Spleen (tissue), 7 donors: ENCODE measurements around the gene NCAN.

Experiments
- POLR2A ChIP-seq, 3 donors: fragments of 450-650 bp; IDR thresholded peaks; one replicate each; pipeline ENCODE4 v1.5.1; 2017; ENCODE audit warnings: antibody characterized with exemption in 3 of 3, mild to moderate bottlenecking in 1 of 3
- POLR2AphosphoS5 ChIP-seq, 3 donors: sonication (generic); formaldehyde crosslinking; IDR thresholded peaks; one replicate each; pipeline ENCODE4 v1.5.1; 2017; ENCODE audit warnings: antibody characterized with exemption in 3 of 3
- TF ChIP-seq, protein P1 (sequence below), 11 experiments: fragments of 200-600 bp in 7 of 11; fragments of 450-650 bp in 4 of 11; sonication (generic) in 4 of 11; IDR thresholded peaks in 8 of 11; conservative IDR thresholded peaks in 3 of 11; 1 replicate in 7 of 11; 2 replicates in 4 of 11; pipeline versions ENCODE4 v1.4.0 to v1.8.0; 2016 to 2021; ENCODE audit warnings: antibody characterized with exemption in 11 of 11, inconsistent platforms in 4 of 11, mild to moderate bottlenecking in 1 of 11
- donor health status: DM: no; HTN: no; CAD: no; lungs with moderate emphysema.
- donor health status: DM: no; HTN: no; CAD: no.
- donor health status: DM: no; HTN: no; CAD: no.

- TF ChIP-seq, protein P1, sequence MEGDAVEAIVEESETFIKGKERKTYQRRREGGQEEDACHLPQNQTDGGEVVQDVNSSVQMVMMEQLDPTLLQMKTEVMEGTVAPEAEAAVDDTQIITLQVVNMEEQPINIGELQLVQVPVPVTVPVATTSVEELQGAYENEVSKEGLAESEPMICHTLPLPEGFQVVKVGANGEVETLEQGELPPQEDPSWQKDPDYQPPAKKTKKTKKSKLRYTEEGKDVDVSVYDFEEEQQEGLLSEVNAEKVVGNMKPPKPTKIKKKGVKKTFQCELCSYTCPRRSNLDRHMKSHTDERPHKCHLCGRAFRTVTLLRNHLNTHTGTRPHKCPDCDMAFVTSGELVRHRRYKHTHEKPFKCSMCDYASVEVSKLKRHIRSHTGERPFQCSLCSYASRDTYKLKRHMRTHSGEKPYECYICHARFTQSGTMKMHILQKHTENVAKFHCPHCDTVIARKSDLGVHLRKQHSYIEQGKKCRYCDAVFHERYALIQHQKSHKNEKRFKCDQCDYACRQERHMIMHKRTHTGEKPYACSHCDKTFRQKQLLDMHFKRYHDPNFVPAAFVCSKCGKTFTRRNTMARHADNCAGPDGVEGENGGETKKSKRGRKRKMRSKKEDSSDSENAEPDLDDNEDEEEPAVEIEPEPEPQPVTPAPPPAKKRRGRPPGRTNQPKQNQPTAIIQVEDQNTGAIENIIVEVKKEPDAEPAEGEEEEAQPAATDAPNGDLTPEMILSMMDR (IDR thresholded peaks at IDR 0.05 in 8 of 11, conservative IDR thresholded peaks at IDR 0.05 in 3 of 11) = no peak
- TF ChIP-seq POLR2AphosphoS5 (IDR thresholded peaks at IDR 0.05) = no peak
- no peak for TF ChIP-seq POLR2A (IDR thresholded peaks at IDR 0.05)
Measured at GRCh38 chr19:19224150-19224851, 12.5 kb downstream of the NCAN start.
